GM04503 (cell line): ENCODE data around the gene APOBR.
"Not testable (repeated sequence)": the region's sequence is repeated elsewhere in the genome, so short reads cannot be mapped to it uniquely, and the experiment has no call there.

ENCODE experiments used
- DNase-seq: peaks from one replicate; pipeline ENCODE4 v3.0.0-alpha.2; 2012; ENCODE audit warnings: low read depth

APOBR gene

DNA sequence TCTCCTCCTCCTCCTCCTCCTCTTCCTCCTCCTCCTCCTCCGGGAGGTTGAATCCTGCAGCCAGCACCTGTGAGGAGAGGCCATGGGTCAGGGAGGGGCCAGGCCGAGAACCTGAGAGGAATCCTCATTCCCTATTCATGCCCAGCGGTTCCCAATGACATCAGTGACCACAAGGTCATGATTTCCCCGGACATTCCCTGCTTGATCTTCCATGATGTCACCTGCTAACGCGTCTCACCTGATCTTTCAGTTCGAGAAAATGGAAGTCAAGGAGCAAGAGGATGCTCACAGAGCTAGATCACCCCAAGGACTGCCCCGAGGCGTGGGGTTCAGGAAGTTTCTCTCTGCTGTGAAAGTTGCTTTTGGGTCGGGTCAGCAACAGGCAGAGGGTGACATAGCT lies 5.4 kb downstream of the APOBR start:
- DNase-seq, result no peak

DNA sequence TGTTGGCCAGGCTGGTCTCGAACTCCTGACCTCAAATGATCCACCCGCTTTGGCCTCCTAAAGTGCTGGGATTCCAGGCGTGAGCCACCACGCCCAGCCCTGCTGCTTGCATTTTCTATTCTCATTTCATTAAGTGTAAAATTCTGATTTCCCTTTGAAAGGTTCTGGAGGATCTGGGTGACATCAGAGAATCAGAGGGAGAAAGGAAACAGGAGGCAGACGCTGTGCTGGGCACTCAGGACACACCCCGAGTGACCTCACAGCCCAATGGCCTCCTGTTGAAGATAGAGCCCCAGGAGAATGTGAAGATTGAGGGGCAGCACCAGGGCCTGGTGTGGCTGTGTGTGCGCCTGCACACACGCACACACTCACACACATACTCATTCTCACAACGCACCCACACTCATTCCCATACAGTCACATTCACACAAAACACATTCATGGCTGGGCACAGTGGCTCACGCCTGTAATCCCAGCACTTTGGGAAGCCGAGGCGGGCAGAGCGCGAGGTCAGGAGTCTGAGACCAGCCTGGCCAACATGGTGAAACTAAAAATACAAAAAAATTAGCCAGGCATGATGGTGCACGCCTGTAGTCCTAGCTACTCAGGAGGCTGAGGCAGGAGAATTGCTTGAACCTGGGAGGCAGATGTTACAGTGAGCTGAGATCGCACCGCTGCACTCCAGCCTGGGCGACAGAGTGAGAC lies 6.2 kb downstream of the APOBR start:
- not testable (repeated sequence) for DNase-seq

- no peak for DNase-seq
Measured at GRCh38 chr16:28501258-28502232, 7.1 kb downstream of the APOBR start.

DNA sequence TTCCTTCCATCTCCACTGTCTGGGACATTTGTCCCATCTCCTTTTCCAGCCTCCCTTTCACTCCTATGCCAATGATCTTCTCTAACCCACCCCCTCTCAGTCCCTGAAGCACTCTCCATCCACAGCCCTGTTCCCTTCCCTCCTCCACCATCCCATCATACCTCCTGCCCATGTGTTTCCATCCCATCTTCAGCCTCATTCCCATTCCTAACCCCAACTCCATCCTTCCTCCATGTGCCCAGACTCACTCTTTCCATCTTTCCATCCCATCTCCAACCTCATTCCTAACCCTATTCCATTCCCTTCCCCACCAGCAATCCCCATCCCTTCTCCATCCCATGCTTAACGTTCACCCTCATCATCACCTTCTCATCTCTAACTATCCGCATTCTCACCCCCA lies 7.8 kb downstream of the APOBR start:
- DNase-seq, result no peak

DNA sequence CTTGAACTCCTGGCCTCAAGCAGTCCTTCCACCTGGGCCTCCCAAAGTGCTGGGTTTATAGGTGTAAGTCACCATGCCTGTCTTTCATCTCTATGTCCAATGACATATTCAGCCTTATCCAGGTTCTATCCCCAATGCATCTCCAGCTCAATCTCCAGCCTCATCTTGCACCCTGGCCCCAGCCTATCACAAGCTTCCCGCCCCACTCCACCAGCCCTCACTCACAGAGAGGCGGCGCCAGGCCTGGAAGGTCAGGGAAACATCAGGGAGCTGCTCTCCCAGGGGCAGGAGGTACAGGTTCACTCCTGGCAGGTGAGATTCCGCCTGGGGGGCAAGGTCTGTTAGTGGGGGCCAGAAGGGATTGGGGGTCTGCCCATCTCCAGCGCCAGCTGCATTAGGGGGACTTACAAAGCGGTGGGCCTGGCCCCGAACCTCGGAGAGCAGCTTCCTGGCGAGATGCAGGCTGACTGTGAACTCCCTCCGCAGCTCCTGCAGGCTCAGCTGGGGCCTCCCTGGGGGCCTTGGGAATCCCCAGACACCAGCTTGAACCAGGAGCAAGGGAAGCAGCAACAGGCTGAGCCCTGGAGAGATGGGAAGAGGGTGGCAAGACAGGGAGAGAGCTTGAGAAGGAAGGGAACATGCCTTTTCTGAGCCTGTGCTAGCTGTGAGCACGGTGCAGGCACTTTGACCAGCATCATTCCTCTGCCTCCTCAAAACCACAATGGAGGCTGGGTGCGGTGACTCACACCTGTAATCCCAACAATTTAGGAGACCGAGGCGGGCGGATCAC lies 9.2 kb downstream of the APOBR start:
- no peak for DNase-seq

- DNase-seq, result no peak
Measured at GRCh38 chr16:28504707-28505404, 10.4 kb downstream of the APOBR start.

- DNase-seq, result no peak
Measured at GRCh38 chr16:28505489-28506137, 11.2 kb downstream of the APOBR start.

- DNase-seq, result no peak
Measured at GRCh38 chr16:28511031-28511430, 16.6 kb downstream of the APOBR start.

DNA sequence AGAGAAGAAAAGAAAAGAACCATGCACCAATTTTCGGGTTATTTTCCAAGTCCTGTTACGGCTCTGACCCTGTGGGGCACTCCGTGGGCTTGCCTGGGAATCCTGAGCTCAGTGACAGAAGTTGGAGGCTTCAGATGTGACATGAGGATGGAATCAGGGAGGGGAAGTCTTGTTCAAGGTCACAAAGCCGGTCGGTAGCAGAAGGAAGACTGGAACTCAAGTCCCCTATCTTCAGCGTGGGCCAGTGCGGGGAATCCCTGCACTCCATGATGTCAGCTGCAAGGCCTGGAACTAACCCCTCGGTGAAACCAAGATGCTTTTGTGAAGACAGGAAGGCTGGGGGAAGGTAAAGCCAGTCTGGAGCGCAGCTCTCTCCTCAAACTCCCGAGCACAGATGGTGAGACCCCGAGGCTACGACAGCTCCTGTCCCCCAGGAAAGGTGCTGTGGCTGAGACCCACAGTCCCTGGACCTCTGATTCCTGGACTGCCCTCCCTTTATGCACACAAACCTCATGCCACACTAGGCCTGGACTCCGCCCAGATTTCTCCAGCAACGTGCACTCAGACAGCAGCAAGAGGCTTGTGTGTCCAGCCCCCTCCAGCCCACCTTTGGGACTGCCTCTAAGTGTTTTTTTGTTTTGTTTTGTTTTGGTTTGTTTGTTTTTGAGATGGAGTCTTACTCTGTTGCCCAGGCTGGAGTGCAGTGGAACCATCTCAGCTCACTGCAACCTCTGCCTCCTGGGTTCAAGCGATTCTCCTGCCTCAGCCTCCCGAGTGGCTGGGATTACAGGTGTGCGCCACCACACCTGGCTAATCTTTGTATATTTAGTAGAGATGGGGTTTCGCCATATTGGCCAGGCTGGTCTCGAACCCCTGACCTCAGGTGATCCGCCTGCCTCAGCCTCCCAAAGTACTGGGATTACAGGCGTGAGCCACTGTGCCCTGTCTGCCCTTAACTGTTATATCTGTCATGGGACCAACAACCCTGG lies 17.7 kb downstream of the APOBR start:
- no peak for DNase-seq

DNA sequence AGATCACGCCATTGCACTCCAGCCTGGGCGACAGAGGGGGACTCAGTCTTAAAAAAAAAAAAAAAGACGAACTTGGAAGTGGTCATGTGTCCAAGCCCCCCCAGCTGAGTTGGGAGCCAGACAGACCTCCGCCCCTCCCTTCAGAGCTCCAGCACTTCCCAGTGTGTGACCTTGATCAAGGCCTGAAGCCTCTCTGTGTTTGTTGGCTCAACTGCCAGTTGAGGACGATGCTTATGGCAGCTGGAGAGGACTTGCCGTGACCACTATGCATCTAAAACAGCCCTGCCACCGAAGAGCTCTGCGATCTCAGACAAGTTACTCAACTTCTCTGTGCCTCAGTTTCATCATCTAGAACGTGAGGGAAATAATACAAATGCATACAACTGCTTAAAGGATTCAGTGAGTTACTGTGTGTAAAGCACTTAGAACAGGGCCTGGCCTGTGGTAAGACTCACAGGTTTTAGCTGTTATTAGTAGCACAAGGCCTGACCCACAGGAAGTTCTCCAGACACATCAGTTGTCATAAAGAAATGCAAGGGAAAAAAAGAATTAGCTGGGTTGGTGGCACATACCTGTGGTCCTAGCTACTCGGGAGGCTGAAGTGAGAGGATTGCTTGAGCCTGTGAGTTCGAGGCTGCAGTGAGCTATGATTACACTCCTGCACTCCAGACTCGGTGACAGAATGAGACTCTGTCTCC lies 19.2 kb downstream of the APOBR start:
- DNase-seq, result no peak

GRCh38 chr16:28514246-28514645 lies 19.8 kb downstream of the APOBR start:
- DNase-seq, result no peak

DNA sequence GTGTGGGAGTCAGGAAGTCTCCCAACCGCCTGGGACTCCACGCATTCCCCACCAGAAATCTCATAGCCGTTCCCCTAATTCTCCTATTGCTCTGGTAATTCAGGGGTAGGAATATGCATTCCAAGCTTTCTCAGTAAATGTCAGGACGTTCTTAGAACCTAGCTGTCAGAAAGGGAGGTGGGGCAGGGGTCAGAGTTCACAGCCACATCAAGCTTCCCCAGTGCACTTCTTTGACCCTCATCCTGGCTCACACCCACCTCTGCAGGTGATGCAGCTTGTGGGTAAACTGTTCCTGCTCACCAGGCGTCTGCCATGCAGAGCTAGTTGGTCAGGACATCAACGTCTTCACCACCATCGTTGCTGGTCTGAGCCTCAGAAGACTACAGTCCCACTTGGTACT lies 26.2 kb downstream of the APOBR start:
- no peak for DNase-seq

DNA sequence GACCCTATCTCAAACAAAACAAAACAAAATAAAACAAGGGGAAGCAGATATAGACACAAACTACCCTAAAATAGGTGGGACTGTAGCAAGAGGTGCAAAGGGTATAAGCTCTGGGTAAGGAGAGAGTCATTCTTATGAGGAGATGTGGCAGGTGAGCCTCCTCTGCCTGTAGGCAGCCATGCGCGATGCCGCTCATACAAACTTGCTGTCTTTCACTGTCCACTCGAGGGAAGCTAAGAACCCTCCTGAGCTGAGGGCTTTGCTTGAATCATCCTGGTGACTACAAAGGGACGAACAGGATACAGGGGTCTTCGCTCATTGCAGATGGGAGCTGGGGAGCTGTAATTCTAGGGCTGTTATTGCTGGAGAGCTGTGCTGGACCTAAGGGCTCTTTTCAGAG lies 27.0 kb downstream of the APOBR start:
- no peak for DNase-seq

- DNase-seq, result no peak
Measured at GRCh38 chr16:28522792-28523191, 28.3 kb downstream of the APOBR start.

GRCh38 chr16:28524681-28525171 lies 30.3 kb downstream of the APOBR start:
- no peak for DNase-seq

DNA sequence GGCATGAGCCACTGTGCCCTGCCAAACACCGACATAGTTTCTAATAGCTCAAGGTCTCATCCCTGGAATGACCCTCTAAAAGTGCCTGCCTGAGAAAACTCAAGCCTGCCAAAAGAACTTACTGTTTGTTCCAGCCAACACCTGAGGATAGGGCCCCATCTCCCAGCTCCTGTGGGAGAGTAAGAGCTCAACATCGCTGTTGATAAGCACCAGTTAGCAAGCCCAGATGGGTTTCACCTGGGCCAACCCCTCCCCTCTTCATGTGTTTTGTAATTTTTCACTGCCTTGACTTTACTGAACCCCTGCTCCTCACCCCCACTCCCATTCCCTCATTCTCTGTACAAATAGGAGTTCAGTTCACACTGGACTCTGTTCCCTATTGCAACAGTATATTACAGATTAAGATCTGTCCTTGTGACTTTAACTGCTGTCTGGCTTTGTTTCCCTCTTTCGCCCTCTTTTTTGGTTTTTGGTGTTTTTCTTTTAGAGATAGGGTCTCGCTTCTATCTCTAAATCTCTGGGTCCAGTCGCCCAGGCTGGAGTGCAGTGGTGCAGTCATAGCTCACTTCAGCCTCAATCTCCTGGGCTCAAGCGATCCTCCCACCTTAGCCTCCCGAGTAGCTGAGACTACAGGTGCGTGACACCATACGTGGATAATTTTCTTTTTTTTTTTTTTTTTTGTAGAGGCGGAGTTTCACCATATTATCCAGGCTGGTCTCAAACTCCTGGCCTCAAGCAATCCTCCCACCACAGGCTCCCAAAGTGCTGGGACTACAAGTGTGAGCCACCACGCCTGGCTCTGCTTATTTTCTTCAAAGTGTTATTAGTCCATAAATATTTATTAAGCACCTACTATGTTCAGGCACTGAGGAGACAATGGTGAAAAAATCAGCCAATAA lies 32.0 kb downstream of the APOBR start:
- DNase-seq, result no peak

DNA sequence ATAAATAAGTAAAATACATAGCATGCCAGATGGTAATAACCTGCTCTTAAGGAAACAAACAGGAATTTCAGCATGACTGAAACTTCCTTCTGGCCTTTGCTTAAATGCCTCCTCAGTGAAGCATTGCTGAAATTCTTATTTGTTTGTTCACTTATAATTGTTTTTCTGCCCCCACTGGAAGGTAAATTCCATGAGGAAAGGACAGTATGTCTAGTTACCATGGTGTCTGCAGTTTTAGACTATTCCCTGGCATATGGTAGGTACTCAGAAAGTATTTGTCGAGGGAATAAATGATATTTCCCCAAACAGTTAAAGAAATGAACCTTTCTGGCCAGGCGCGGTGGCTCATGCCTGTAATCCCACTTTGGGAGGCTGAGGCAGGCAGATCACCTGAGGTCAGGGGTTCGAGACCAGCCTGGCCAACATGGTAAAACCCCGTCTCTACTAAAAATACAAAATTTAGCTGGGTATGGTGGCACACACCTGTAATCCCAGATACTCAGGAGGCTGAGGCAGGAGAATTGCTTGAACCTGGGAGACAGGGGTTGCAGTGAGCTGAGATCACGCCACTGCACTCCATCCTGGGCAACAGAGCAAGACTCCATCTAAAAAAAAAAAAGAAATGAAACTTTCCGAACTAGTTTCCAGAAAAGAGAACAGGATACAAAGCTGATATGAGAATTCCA lies 32.8 kb downstream of the APOBR start:
- not testable (repeated sequence) for DNase-seq

GRCh38 chr16:28527985-28528384 lies 33.5 kb downstream of the APOBR start:
- no peak for DNase-seq
